GM21786 (cell line): ENCODE results near the gene ZNF311.
"Not testable (repeated sequence)": the region's sequence is repeated elsewhere in the genome, so short reads cannot be mapped to it uniquely, and the experiment has no call there.

Experiments
- ATAC-seq: cut with Tn5 transposase; IDR thresholded peaks from one replicate; pipeline ENCODE4 v1.9.1; 2021; ENCODE audit not compliant: unreplicated experiment

Gene ZNF311

GRCh38 chr6:28983838-28984237 is 21.3 kb downstream of the ZNF311 start:
- ATAC-seq: no peak

GRCh38 chr6:28982476-28983266 is 22.4 kb downstream of the ZNF311 start:
- ATAC-seq: no peak

GRCh38 chr6:28981833-28982475 is 23.2 kb downstream of the ZNF311 start:
- peak; percentile 34 for ATAC-seq

GRCh38 chr6:28981431-28981832 is 23.7 kb downstream of the ZNF311 start:
- ATAC-seq: peak; percentile 29

- ATAC-seq: peak; percentile 36
Measured at GRCh38 chr6:28980852-28981430, 24.2 kb downstream of the ZNF311 start.

GRCh38 chr6:28980137-28980851 is 24.8 kb downstream of the ZNF311 start:
- ATAC-seq: no peak

- no peak for ATAC-seq
Measured at GRCh38 chr6:28979679-28980078, 25.4 kb downstream of the ZNF311 start.

- no peak for ATAC-seq
Measured at GRCh38 chr6:28978959-28979561, 26.1 kb downstream of the ZNF311 start.

- no peak for ATAC-seq
Measured at GRCh38 chr6:28978133-28978491, 27.0 kb downstream of the ZNF311 start.

GRCh38 chr6:28977341-28978132 is 27.6 kb downstream of the ZNF311 start:
- ATAC-seq: no peak

GRCh38 chr6:28976677-28977076 is 28.4 kb downstream of the ZNF311 start:
- no peak for ATAC-seq

GRCh38 chr6:28974505-28974904 is 30.6 kb downstream of the ZNF311 start:
- ATAC-seq: no peak

GRCh38 chr6:28970056-28970455 is 35.1 kb downstream of the ZNF311 start:
- not testable (repeated sequence) for ATAC-seq

- no peak for ATAC-seq
Measured at GRCh38 chr6:28969129-28969528, 36.0 kb downstream of the ZNF311 start.

- no peak for ATAC-seq
Measured at GRCh38 chr6:28968476-28968875, 36.6 kb downstream of the ZNF311 start.

GRCh38 chr6:28965706-28966105 is 39.4 kb downstream of the ZNF311 start:
- ATAC-seq: no peak

GRCh38 chr6:28960846-28961500 is 44.1 kb downstream of the ZNF311 start:
- no peak for ATAC-seq

- not testable (repeated sequence) for ATAC-seq
Measured at GRCh38 chr6:28958561-28959243, 46.4 kb downstream of the ZNF311 start.

- not testable (repeated sequence) for ATAC-seq
Measured at GRCh38 chr6:28957795-28958314, 47.3 kb downstream of the ZNF311 start.
